Upper lobe of left lung (tissue), 6 donors: ENCODE measurements around the gene LENEP. TPM values are rescaled to one million over a fixed set of nuclear protein-coding genes. Genes with fewer than 3 reads are reported as not detected.

Source experiments
- ATAC-seq, 2 donors: fragments of 200-7000 bp; cut with Tn5 transposase; one replicate each; pipeline ENCODE4 v1.9.1; 2022; ENCODE audit warnings: mild to moderate bottlenecking in 2 of 2, moderate library complexity in 2 of 2; ENCODE audit not compliant: low FRiP score in 2 of 2
- DNase-seq, 2 donors: peaks; one replicate each; pipeline ENCODE4 v3.0.0-alpha.2; 2019 to 2020
- H3K27ac ChIP-seq, 4 donors: fragments of 200-600 bp; sonication (generic); one replicate each; pipeline ENCODE4 v1.5.1; 2016 to 2019
- H3K27me3 ChIP-seq, 4 donors: fragments of 200-600 bp; sonication (generic); one replicate each; pipeline ENCODE4 v1.5.1; 2017 to 2019
- H3K36me3 ChIP-seq, 4 donors: fragments of 200-600 bp; sonication (generic); one replicate each; pipeline ENCODE4 v1.5.1; 2016 to 2019
- H3K4me1 ChIP-seq, 4 donors: fragments of 200-600 bp; sonication (generic); one replicate each; pipeline ENCODE4 v1.5.1; 2018 to 2019
- H3K4me3 ChIP-seq, 4 donors: fragments of 200-600 bp; sonication (generic); one replicate each; pipeline ENCODE4 v1.5.1; 2017 to 2019; ENCODE audit warnings: mild to moderate bottlenecking in 2 of 4, moderate library complexity in 1 of 4
- H3K9me3 ChIP-seq, 4 donors: fragments of 200-600 bp; sonication (generic); one replicate each; pipeline ENCODE4 v1.5.1; 2018 to 2019
- EP300 ChIP-seq, 4 donors: sonication (generic); formaldehyde crosslinking; IDR thresholded peaks; one replicate each; pipeline ENCODE4 v1.5.1; 2017; ENCODE audit warnings: antibody characterized with exemption in 4 of 4, control low read depth in 2 of 4
- POLR2A ChIP-seq, 4 donors: fragments of 450-650 bp; IDR thresholded peaks; one replicate each; pipeline ENCODE4 v1.5.1; 2016 to 2017; ENCODE audit warnings: antibody characterized with exemption in 4 of 4, mild to moderate bottlenecking in 2 of 4
- POLR2AphosphoS5 ChIP-seq, 2 donors: sonication (generic); formaldehyde crosslinking; IDR thresholded peaks; one replicate each; pipeline ENCODE4 v1.5.1; 2017; ENCODE audit warnings: antibody characterized with exemption in 2 of 2
- WGBS, 2 donors: methylation state at CpG; one replicate each; pipeline ENCODE4 v1.1.5; 2017 to 2018; 5-methylcytosine and 5-hydroxymethylcytosine counted together
- total RNA-seq, 6 donors: library from RNA; depleted of rRNA in 4 of 6; stranded (reverse); fragments of >200 nt in 4 of 6; gene quantifications; one replicate each; pipeline versions ENCODE4 v1.1.0 to v1.2.1, GENCODE V29; 2016 to 2021
- TF ChIP-seq, protein P1 (sequence below), 6 experiments: fragments of 450-650 bp in 4 of 6; fragments of 200-600 bp in 2 of 6; sonication (generic) in 2 of 6; IDR thresholded peaks; one replicate each; pipeline ENCODE4 v1.5.1; 2016 to 2019; ENCODE audit warnings: antibody characterized with exemption in 6 of 6
- donor health status: DM: no; HTN: no; CAD: no; lungs with moderate emphysema.
- donor health status: DM: no; HTN: yes; CAD: no; lungs with severe emphysema.

The LENEP gene
- total RNA-seq, 6 donors from 2014 or later = 0.57 to 1.0 TPM; not detected in 4

DNA sequence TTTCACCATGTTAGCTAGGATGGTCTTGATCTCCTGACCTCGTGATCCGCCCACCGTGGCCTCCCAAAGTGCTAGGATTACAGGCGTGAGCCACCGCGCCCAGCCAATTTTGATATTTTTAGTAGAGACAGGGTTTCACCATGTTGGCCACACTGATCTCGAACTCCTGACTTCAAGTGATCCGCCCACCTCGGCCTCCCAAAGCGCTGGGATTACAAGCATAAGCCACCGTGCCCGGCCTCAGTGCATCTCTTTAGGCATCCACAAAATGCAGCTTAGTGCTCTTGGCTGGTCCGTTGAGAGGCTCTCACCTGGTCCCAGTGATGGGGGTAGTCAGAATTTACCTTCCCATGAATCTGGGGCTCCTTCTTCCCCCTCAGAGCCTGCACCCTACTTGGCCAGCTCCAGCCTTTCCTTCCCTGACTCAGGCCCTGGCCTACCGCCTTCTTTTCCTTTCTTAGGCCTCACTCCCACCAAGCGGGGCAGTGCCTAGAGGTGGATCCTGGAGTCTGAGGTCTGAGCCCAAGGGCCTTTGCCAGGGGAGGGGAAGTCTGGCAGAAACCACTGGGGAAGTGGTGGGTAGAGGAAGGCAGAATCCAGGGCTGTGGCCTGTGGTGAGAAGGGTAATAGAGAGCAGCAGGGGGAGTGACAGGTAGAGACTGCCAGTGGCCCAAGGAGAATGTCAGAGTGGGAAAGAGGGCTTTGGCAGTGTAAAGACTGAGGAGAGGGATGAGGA, 3.7 kb downstream of the LENEP start:
- TF ChIP-seq, protein P1, sequence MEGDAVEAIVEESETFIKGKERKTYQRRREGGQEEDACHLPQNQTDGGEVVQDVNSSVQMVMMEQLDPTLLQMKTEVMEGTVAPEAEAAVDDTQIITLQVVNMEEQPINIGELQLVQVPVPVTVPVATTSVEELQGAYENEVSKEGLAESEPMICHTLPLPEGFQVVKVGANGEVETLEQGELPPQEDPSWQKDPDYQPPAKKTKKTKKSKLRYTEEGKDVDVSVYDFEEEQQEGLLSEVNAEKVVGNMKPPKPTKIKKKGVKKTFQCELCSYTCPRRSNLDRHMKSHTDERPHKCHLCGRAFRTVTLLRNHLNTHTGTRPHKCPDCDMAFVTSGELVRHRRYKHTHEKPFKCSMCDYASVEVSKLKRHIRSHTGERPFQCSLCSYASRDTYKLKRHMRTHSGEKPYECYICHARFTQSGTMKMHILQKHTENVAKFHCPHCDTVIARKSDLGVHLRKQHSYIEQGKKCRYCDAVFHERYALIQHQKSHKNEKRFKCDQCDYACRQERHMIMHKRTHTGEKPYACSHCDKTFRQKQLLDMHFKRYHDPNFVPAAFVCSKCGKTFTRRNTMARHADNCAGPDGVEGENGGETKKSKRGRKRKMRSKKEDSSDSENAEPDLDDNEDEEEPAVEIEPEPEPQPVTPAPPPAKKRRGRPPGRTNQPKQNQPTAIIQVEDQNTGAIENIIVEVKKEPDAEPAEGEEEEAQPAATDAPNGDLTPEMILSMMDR (IDR thresholded peaks at IDR 0.05) = no peak
- no peak for TF ChIP-seq POLR2A (IDR thresholded peaks at IDR 0.05)
- TF ChIP-seq POLR2AphosphoS5 (IDR thresholded peaks at IDR 0.05) = no peak
- no peak for TF ChIP-seq EP300 (IDR thresholded peaks at IDR 0.05)
- no peak for DNase-seq
- WGBS, 2 donors = 72 to 78% methylated on average over 11 to 15 of the region's 15 CpGs
- peaks cover 16 to 25% (median 21%) of the 10 kb centered on the region in 4 donors for H3K4me1 ChIP-seq
- H3K36me3 ChIP-seq = peaks cover 0 to 7% (median 3%) of the 10 kb centered on the region in 4 donors
- no peaks in the 10 kb centered on the region for H3K9me3 ChIP-seq
- H3K27ac ChIP-seq = no peak overlapping the region
- no peak overlapping the region for H3K4me3 ChIP-seq
- no peak for ATAC-seq
- no peaks in the 10 kb centered on the region for H3K27me3 ChIP-seq

DNA sequence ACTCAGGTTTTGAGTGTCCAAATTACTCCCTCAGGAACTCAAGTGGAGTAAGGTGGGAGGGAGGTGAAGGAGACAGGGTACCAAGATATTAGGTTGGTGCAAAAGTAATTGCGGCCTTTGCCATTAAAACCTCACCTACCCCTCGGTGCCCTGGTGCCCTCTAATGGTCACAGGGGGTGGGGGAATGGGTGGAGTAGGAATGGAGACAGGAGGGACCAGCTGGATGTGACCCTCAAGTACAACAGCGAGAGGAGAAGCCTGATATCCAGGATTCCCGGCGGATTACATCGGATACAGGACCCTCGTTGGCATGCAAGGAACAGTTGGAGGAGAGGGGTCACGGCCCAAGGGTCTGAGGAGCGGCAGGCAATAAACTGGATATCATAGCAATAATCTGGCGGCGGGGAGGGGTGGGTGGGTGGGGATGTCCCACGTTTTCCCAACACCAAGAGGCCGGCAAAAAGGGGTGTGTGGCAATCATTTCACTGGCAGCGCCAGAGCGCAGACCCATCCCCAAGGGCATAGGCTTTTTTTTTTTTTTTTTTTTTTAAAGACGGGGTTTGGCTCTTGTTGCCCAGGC, 4.9 kb downstream of the LENEP start:
- DNase-seq = no peak
- Histone ChIP-seq H3K9me3 (no peaks in the 10 kb centered on the region), H3K27ac (no peak overlapping the region), H3K27me3 (no peaks in the 10 kb centered on the region), H3K36me3 (no peaks in the 10 kb centered on the region), H3K4me1 (peaks cover 16 to 25% (median 21%) of the 10 kb centered on the region in 4 donors), H3K4me3 (no peak overlapping the region)
- 74 to 77% methylated on average over 16 of the region's 16 CpGs for WGBS, 2 donors
- TF ChIP-seq POLR2AphosphoS5 (IDR thresholded peaks at IDR 0.05) (no peak), POLR2A (IDR thresholded peaks at IDR 0.05) (no peak), EP300 (IDR thresholded peaks at IDR 0.05) (no peak)
- TF ChIP-seq, protein P1 (IDR thresholded peaks at IDR 0.05) = no peak
- no peak for ATAC-seq

DNA sequence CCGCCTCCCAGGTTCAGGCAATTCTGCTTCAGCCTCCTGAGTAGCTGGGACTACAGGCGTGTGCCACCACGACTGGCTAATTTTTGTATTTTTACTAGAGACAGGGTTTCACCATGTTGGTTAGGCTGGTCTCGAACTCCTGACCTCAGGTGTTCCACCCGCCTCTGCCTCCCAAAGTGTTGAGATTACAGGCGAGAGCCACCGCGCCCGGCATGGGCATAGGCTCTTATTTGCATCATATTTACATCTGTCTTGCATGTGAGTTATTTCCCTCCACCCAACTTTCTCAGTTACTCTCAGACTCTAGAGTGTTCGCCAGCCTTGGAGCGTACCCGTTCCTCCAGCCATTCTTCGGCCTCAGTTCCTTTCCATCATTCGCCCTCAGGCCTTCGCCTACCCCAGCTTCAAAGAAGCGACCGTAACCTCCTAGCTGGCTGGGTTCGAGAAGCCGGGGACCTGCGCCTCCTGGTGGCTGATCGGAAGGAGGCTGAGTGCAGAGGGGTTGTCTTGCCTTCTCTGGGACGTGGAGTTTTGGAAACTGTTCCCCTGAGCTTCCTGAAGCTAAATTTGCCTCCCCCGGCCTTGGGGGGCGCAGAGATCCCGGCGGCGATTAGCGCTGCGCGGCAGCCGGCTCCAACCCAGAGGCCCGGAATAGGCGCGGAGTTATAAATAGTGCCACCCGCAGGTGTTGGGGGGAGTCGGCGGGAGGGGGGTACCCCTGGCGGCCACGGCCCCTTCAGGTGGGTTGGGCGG, 5.6 kb downstream of the LENEP start:
- 11 to 21% methylated on average over 22 to 36 of the region's 40 CpGs for WGBS, 2 donors
- TF ChIP-seq POLR2A (IDR thresholded peaks at IDR 0.05) (no peak), EP300 (IDR thresholded peaks at IDR 0.05) (no peak), POLR2AphosphoS5 (IDR thresholded peaks at IDR 0.05) (peak in 1 of 2 donors; percentile 8)
- TF ChIP-seq, protein P1 (IDR thresholded peaks at IDR 0.05) = peak; percentile 68 to 84 (median 76)
- Histone ChIP-seq H3K9me3 (no peaks in the 10 kb centered on the region), H3K4me3 (peak overlapping the region; percentile 2 to 94 (median 92)), H3K27ac (peak overlapping the region; percentile 93 to 100 (median 96)), H3K36me3 (no peaks in the 10 kb centered on the region), H3K4me1 (peaks cover 16 to 27% (median 23%) of the 10 kb centered on the region in 4 donors), H3K27me3 (no peaks in the 10 kb centered on the region)
- ATAC-seq (no peak), DNase-seq (peak; percentile 68 to 86)

DNA sequence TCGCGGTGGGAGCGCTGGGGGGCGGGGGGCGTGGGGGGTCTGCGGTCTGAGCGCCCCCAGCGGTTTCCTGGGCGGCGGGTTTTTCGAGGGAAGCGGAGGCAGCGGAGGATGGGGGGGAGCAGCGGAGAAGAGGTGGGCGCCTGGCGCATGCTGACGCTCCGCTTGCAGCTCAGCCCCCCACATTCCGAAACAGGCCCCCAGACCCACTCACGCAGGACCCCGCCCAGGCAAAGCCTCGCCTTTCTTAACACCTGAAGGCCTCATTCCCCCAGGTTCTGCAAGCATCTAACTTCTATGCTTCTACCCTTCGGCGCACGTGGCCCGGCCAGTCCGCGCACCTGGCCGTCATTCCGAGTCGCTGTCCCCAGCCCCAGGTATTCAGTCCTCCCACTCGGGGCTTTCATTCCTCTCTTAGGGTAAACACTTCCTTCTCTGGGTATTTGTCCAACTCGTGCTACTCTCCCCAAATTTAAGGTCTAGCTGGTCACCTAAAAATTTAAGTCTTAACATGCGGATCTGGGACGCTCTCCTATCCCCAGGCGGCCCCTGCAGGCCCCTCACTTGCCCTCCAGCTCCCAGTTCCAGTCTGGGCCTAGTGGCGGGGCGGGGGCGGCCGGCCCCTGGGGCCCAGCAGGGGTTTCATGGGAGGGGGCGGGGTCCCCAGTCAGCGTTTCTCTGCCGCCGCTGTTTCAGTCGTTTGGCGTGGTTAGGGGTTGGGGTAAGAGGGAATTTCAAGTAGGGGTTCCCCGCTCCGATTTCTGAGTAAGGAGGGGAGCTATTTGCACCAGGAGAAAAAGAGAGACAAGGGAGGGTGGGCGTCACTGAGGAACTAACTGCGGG, 6.4 kb downstream of the LENEP start:
- WGBS, 2 donors = 2% methylated on average over 27 to 43 of the region's 50 CpGs

More for the DNA sequence above, 6.4 kb downstream of the LENEP start:
- DNase-seq (peak in 1 of 2 donors; percentile 86), ATAC-seq (no peak)
- peaks cover 23 to 35% (median 31%) of the 10 kb centered on the region in 4 donors for H3K4me1 ChIP-seq
- no peaks in the 10 kb centered on the region for H3K36me3 ChIP-seq
- H3K9me3 ChIP-seq = no peaks in the 10 kb centered on the region
- peak overlapping the region; percentile 93 to 100 (median 96) for H3K27ac ChIP-seq
- no peaks in the 10 kb centered on the region for H3K27me3 ChIP-seq
- TF ChIP-seq EP300 (IDR thresholded peaks at IDR 0.05) (no peak), POLR2AphosphoS5 (IDR thresholded peaks at IDR 0.05) (no peak), POLR2A (IDR thresholded peaks at IDR 0.05) (no peak)
- TF ChIP-seq, protein P1 (IDR thresholded peaks at IDR 0.05) = no peak
- peak overlapping the region; percentile 83 to 94 (median 92) for H3K4me3 ChIP-seq
